HG03139 (cell line): ENCODE measurements around the gene SLC29A4.
"Not testable (repeated sequence)": the region's sequence is repeated elsewhere in the genome, so short reads cannot be mapped to it uniquely, and the experiment has no call there.

Experiments used
- ATAC-seq: cut with Tn5 transposase; IDR thresholded peaks from one replicate; pipeline ENCODE4 v1.9.1; 2021; ENCODE audit not compliant: unreplicated experiment

Gene SLC29A4

GRCh38 chr7:5273831-5274405 is 8.8 kb upstream of the SLC29A4 start:
- ATAC-seq: not testable (repeated sequence)

DNA sequence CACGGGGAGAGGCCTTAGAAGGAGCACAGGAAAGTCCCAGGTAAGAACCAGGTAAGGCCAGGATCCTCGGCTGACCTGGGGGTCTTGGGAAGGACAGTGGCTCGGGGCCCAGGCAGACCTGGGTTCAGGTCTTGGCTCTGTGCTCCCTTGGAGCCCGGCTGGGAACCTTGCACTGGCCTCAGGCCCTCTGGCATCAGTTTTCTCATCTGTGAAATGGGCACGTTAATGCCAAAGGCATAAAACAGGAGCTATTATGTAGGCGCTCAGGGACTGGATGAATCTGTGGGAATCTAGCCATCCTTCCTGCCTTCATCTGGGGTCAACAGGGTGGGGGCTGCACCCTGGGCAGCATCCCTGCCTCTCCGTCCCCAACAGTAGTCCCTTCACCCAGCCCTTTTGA is 8.3 kb upstream of the SLC29A4 start:
- no peak for ATAC-seq

- not testable (repeated sequence) for ATAC-seq
Observed at GRCh38 chr7:5274985-5275431, 7.7 kb upstream of the SLC29A4 start.

DNA sequence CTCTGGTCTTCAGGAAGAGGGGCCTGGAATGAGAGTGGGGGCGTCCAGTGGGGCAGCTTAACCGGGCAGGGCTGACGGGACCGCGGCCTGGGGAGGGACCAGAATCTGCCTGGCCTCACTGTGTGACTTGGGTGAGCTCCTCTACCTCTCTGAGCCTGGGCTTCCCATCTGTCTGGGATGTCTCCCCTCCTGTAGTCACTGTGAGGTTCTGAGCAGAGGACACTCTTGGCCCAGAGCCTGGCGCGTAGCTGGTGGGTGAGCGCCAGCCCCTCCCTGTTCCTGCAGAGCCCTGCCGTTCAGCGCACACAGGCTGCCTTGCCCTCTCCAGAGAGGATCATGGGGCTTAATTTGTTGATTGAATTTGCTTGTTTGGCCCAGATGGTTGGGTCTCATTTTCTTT is 7.2 kb upstream of the SLC29A4 start:
- ATAC-seq: not testable (repeated sequence)

- not testable (repeated sequence) for ATAC-seq
Observed at GRCh38 chr7:5276123-5276522, 6.6 kb upstream of the SLC29A4 start.

- ATAC-seq: no peak
Observed at GRCh38 chr7:5276611-5277010, 6.1 kb upstream of the SLC29A4 start.

DNA sequence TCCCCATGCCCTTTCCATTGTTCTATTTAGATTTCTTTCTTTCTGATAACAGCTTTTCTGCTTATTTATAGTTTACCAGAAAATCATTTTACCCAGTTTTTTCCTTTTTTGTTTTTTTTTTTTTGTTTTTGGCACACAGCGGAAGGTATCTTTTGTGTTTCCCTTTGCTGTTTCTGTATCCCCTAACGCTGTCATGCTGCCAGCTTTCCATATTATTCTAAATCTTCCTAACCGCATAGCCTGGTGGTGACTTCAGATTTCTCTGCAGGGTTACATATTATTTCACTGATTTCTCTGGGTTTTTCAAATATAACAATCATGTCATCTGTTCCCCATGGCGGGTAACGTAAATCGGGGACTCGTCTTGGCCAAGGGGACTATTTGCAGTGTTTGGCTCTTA is 4.0 kb upstream of the SLC29A4 start:
- ATAC-seq: no peak

DNA sequence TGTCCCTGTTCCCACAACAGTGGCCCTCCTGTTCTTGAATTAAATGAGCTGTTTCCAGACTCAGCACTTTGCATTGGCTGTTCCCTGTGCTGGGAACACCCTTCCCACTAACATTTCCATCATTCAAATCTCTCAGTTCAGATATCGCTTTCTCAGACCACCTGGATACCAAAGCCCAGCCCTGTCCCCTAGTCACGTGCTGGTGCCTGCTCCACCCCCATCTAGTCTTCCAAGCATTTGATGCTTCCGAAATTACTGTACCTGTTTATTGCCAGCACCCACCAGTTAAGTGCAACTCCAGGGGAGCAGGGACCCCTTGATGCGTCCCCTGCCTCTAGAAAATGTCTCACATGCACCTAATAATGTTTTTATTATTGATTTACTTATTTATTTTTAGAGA is 3.0 kb upstream of the SLC29A4 start:
- no peak for ATAC-seq

DNA sequence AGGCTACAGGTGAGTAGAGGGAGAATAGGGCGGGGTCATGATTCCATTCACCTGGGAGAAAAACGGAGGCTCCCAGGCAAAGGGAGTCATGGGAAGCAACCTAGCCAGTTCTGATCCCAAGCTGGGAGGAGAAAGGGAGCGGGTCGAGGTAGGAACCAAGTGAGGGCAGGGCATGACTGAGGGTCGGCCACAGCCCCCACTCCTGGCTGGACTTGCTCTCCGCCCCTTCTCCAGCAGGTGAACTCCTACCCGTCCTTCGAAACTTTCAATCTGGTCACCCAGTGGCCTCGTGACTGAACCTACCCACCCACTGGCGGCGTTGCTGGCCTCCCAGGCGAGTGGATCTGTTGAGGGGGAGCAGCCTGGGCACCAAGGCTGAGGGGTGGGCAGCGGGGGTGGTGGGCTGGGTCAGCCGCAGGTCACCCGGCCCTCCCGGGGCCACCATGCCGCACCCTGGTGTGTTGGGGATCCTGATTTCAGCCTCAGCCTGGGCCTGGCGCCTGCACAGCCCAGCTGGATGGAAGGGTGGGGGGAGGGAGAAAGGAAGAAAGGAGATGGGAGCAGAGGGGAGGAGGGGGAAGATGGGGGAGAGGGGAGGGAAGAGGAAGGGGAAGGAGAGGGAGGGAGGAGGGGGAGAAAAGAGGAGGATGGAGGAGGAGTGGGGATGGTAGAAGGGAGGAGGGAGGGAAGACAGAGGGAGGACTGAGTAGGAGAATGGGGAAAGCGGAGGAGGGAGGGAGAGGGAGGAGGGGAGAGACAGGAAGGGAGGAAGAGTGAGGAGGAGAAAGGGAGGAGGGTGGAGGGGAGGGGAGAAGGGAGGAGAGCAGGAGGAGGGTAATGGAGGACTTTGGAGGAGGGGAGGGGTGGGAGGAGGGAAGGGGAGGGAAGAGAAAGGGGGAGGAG is 894 bp upstream of the SLC29A4 start:
- ATAC-seq: not testable (repeated sequence)

DNA sequence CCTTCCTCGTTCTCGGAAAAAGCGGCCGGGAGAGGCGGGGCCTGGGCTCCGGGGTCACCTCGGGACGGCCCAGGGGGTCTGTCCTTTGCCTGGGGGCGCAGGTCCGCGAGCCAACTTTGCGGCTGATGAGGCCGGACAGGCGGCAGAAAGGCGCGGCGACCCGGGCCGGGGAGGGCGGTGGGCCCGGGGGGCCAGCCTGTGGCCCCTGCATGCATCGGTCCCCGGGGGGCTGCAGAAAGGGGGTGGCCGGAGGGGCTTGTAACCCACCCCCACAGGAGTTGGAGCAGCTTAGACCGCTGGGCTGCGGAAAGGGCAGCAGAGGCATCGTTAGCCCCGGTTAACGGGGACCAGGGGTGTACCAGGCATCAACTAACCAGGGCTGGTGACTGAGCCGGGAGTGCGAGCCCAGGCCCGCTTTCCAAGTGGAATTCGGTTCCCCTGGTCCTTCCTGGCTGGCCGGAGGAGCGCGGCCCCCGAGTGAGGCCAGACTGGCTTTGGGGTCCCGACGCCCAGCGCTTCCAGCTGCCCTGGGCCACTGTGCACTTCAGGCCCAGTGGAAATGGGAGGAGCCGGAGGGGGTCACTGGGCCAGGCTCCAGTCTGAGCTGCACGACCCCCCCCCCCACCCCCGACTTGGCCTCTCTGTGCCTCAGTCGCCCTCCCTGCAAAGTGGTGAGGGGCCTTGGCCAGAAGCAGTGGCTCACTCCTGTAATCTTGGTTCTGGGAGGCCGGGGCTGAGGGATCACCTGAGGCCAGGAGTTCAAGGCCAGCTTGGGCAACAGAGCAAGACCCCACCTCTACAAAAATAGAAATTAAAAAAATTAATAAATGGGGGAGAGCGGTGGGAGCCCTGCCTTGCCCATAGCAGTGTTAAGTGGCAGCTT is 919 bp downstream of the SLC29A4 start:
- no peak for ATAC-seq

GRCh38 chr7:5284304-5285281 is 1.9 kb downstream of the SLC29A4 start:
- ATAC-seq: no peak

- ATAC-seq: no peak
Observed at GRCh38 chr7:5286933-5287332, 4.2 kb downstream of the SLC29A4 start.

- not testable (repeated sequence) for ATAC-seq
Observed at GRCh38 chr7:5287373-5287772, 4.6 kb downstream of the SLC29A4 start.

DNA sequence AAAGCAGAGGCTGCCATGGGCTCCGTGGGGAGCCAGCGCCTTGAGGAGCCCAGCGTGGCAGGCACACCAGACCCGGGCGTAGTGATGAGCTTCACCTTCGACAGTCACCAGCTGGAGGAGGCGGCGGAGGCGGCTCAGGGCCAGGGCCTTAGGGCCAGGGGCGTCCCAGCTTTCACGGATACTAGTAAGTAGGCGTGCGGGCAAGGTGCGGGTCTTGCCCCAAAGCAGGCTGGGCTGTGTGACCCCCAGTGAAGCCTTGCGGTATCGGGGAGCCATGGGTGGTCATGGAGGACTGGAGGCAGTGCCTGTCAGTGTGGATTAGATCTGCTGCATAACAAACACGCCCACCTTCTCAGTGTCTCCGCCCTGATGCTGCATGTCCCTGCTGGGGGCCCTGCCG is 5.1 kb downstream of the SLC29A4 start:
- no peak for ATAC-seq

GRCh38 chr7:5288560-5288959 is 5.8 kb downstream of the SLC29A4 start:
- not testable (repeated sequence) for ATAC-seq

- no peak for ATAC-seq
Observed at GRCh38 chr7:5289355-5289754, 6.6 kb downstream of the SLC29A4 start.

DNA sequence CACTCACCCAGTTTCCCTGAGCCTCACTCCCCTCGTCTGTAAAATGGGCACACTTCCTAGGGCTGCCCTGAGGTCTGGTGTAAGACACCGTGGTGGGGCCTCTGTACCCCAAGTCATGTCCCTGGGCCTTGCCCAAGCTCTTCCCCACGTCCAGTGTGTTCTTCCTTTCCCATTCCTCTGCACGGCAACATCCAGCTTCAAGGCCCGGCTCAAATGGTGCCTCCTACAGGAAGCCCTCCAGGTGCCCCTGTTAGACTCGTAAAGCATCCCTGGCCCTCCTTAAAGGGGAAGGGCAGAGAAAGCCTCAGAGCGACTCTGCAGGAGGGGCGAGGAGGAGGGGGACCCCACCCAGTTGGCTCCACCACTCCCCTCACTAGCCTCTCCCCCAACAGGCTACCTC is 8.6 kb downstream of the SLC29A4 start:
- ATAC-seq: no peak

DNA sequence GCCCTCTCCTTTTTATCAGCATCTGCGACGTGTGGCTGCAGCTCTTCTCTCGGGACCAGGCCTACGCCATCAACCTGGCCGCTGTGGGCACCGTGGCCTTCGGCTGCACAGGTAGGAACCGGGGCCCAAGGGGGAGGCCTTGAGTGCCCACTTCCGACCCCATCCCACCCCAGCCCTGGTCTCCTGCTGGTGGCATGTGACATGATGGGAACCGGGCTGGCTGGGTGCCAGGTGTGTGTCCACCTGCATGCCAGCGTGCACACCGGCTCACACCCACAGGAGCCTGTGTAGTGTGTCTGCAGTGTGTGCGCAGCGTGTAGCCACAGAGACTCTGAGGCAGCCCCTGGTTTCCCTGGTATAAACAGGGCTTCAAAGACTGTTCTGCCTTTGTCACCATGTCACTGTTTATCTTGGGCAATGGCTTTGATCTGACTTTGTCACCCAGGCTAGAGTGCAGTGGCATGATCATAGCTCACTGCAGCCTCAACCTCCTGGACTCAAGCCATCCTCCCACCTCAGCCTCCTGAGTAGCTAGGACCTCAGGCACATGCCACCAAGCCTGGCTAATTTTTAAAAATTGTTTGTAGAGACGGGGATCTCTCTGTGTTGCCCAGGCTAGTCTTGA is 9.1 kb downstream of the SLC29A4 start:
- not testable (repeated sequence) for ATAC-seq

- no peak for ATAC-seq
Observed at GRCh38 chr7:5294169-5294987, 11.6 kb downstream of the SLC29A4 start.
